ENCODE measurements around the gene SGMS1.

DNA sequence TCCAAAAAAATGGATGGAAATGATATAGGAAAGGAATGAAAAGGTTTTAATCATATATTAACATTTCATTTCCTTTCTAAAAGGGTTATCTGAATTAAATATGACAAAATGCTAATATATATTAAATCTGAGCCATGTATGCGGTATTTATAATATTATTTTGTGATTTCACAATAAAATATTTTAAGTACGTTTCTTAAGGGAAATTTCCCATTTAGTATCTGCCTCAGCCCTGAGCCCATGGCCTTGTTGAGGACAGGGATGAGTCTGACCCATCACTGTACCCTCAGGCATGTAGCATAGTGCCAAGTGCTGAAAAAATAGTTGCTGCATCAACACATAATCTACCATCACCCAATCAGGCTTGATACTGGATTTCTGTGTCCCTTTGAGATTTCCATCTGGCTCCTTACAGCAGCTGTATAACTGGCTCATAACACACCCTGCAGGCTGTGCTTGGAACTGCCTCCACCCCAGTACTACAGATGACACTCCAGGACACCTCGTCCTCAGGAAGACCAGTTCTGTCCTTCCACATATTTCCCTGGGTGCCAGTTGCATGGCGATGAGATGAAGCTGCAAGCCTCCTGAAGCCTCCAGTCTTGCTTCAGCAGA, 313.1 kb downstream of the SGMS1 start:
- TF ChIP-seq, protein P1, sequence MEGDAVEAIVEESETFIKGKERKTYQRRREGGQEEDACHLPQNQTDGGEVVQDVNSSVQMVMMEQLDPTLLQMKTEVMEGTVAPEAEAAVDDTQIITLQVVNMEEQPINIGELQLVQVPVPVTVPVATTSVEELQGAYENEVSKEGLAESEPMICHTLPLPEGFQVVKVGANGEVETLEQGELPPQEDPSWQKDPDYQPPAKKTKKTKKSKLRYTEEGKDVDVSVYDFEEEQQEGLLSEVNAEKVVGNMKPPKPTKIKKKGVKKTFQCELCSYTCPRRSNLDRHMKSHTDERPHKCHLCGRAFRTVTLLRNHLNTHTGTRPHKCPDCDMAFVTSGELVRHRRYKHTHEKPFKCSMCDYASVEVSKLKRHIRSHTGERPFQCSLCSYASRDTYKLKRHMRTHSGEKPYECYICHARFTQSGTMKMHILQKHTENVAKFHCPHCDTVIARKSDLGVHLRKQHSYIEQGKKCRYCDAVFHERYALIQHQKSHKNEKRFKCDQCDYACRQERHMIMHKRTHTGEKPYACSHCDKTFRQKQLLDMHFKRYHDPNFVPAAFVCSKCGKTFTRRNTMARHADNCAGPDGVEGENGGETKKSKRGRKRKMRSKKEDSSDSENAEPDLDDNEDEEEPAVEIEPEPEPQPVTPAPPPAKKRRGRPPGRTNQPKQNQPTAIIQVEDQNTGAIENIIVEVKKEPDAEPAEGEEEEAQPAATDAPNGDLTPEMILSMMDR (IDR thresholded peaks at IDR 0.05; ENCODE audit: low read depth, low read length, poor library complexity, severe bottlenecking) = peak; percentile 68
- TF ChIP-seq EZH2phosphoT487 (IDR thresholded peaks at IDR 0.05; ENCODE audit: borderline replicate concordance, low read length) = no peak

Data from DOHH2 (cell line).